HCT116 (cell line): Measurements from ENCODE around the gene RGL4.
"Not testable (repeated sequence)": the region's sequence is repeated elsewhere in the genome, so short reads cannot be mapped to it uniquely, and the experiment has no call there.

ENCODE experiments used
- CTCF ChIP-seq, 3 experiments: fragments of 200-600 bp in 1 of 3; sonication (generic) in 1 of 3; IDR thresholded peaks in 2 of 3; conservative IDR thresholded peaks in 1 of 3; 2 replicates each; pipeline ENCODE4 v1.5.1; 2012 to 2017; ENCODE audit warnings: low read depth in 2 of 3, low read length in 2 of 3, antibody characterized with exemption in 1 of 3, borderline replicate concordance in 1 of 3, control low read depth in 1 of 3, mild to moderate bottlenecking in 1 of 3, mixed read lengths in 1 of 3, mixed run types in 1 of 3, moderate library complexity in 1 of 3; ENCODE audit not compliant: insufficient read depth in 1 of 3
- POLR2A ChIP-seq: IDR thresholded peaks from 2 replicates; pipeline ENCODE4 v1.7.0; 2011; ENCODE audit warnings: borderline replicate concordance; ENCODE audit not compliant: insufficient read depth, insufficient read length; ENCODE audit errors: extremely low read depth
- SP1 ChIP-seq: IDR thresholded peaks from 2 replicates; pipeline ENCODE4 v1.6.1; 2012; ENCODE audit warnings: low read depth
- YY1 ChIP-seq: IDR thresholded peaks from 2 replicates; pipeline ENCODE4 v1.6.1; 2011; ENCODE audit warnings: low read length, low read depth, moderate library complexity, mild to moderate bottlenecking; ENCODE audit not compliant: insufficient replicate concordance; ENCODE audit errors: extremely low read depth

- TF ChIP-seq SP1; CTCF (IDR thresholded peaks at IDR 0.05 in 2 of 3, conservative IDR thresholded peaks at IDR 0.05 in 1 of 3; ENCODE audit: borderline replicate concordance in 1 of 3, insufficient read depth in 1 of 3, low read depth in 2 of 3, low read length in 2 of 3); YY1; POLR2A: not testable (repeated sequence)
Observed at GRCh38 chr22:23660381-23660780, 30.4 kb upstream of the RGL4 start.
